Activated CD8-positive, alpha-beta memory T cell treated with anti-CD3 and anti-CD28 coated beads, Interleukin-2, amount 50 U/mL, for 1 hour (primary cell): Measurements from ENCODE around the gene RIPPLY3.

Experiments
- DNase-seq: peaks from one replicate; pipeline ENCODE4 v3.0.0-alpha.2; 2020; ENCODE audit errors: extremely low read depth

The RIPPLY3 gene

GRCh38 chr21:37006486-37007291 is at the start of gene RIPPLY3:
Gene RIPPLY3, plus strand, starts transcription at chr21:37006702. Its CDS starts 71 bp downstream, at chr21:37006773.
- DNase-seq, result no peak

- no peak for DNase-seq
Observed at GRCh38 chr21:36959020-36959835, 47.3 kb upstream of the RIPPLY3 start.

GRCh38 chr21:36960676-36961284 is 45.7 kb upstream of the RIPPLY3 start:
- DNase-seq, result no peak

- no peak for DNase-seq
Observed at GRCh38 chr21:36962098-36962780, 44.3 kb upstream of the RIPPLY3 start.

- DNase-seq, result no peak
Observed at GRCh38 chr21:36964398-36964797, 42.1 kb upstream of the RIPPLY3 start.

GRCh38 chr21:36964827-36965719 is 41.4 kb upstream of the RIPPLY3 start:
- no peak for DNase-seq

- DNase-seq, result no peak
Observed at GRCh38 chr21:36965720-36966065, 40.8 kb upstream of the RIPPLY3 start.

- peak; percentile 42 for DNase-seq
Observed at GRCh38 chr21:36966066-36966820, 40.3 kb upstream of the RIPPLY3 start, which contains the start of gene HLCS. Gene HLCS, minus strand, starts transcription at chr21:36966669. Its CDS starts 31 bp downstream, at chr21:36966638.

- no peak for DNase-seq
Observed at GRCh38 chr21:36966821-36967768, 39.4 kb upstream of the RIPPLY3 start.

- no peak for DNase-seq
Observed at GRCh38 chr21:36968414-36968813, 38.1 kb upstream of the RIPPLY3 start.

GRCh38 chr21:36968976-36969375 is 37.5 kb upstream of the RIPPLY3 start:
- DNase-seq, result no peak

GRCh38 chr21:36973986-36974850 is 32.3 kb upstream of the RIPPLY3 start:
- no peak for DNase-seq

GRCh38 chr21:36974851-36975192 is 31.7 kb upstream of the RIPPLY3 start:
- no peak for DNase-seq

- DNase-seq, result no peak
Observed at GRCh38 chr21:36976228-36976861, 30.2 kb upstream of the RIPPLY3 start.

- no peak for DNase-seq
Observed at GRCh38 chr21:36976882-36977651, 29.4 kb upstream of the RIPPLY3 start.

GRCh38 chr21:36980280-36981048 is 26.0 kb upstream of the RIPPLY3 start:
- no peak for DNase-seq
